SHP77 (cell line): ENCODE results near the gene PLEKHG5.

Experiments used
- DNase-seq, 2 experiments: peaks; one replicate each; lab custom pipeline; 2025; lab: John Stamatoyannopoulos, UW

PLEKHG5 gene

DNA sequence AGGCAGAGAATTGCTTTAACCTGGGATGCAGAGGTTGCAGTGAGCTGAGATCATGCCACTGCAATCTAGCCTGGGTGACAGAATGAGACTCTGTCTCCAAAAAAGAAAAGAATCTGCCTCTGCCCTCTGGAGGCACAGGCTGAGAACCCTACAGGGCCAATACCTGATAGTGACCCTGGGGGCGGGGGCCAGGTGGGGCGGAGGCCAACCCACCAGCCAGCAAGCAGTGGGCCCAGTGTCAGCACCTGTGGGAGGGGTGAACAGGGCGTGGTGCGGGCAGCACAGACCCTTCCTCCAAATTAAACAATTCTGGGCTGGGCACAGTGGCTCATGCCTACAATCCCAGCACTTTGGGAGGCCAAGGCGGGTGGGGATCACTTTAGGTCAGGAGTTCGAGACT lies 19.0 kb upstream of the PLEKHG5 start:
- DNase-seq = no peak

DNA sequence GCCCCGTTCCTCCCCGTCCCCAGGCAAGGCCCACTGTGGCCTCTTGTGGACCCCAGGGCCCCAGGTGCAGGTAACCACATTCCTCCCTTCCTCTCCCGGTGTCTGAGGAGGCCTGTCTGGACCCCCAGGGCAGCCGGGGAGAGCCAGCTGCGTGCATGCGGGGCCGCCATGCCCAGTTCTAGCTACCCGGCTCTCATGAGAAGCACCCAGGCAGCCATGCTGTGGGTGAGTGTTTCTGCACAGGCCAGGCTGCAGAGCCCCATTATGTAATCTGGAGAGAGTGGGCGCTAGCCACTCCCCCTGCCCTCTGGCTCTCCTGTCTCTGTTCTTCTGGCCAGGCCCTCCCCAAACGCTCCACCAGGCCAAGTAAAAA lies 18.4 kb upstream of the PLEKHG5 start:
- DNase-seq = no peak

DNA sequence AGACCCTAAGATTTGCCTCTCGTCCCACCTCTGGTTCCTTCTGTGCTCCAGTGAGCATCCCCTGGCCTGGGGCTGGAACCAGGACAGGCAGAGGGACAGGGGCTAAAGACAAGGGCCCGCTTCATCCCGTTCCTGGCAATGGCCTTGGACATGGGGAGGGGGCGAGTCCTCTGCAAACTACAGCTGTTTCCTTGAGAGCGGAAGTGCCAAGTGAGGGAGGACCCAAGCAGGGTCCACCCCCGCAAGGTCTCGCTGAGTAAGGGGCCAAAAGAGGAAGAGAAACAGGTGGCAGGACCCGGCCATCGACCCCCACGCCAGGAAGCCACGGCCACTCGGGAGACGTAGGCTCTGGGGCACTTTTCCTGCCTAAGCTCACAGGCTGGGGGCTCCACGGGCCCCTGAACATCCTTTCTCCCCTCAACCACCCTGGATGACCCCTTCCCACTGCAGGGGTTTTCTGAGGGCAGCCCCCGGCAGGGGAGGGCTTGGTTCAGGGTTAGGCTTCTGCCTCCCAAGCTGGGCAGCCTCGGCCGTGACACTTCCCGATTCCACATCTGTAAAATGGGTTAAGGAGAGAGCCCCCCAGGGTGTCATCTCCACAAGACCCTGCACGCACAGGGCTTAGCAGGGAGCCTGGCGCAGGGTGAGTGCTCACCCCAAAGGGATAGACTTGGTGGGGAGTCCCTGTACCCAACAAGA lies 17.9 kb upstream of the PLEKHG5 start:
- DNase-seq = no peak

DNA sequence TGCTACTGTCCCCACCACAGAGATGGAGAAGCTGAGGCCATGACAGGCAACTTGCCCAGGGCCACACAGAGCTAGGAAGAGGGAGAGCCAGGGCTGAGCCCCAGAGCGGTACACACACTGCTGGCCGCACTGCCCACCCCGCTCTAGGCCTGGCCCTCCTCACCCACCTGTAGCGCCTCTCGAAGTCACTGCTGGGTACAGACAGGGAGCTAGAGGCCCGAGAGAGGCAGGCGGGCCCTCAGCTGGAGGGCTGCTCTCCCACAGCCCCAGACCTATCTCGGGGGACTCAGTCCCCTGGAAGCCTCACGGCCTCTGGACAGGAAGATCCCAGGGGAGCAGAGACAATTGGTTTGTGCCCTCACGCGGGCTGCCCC lies 17.3 kb upstream of the PLEKHG5 start:
- no peak for DNase-seq

DNA sequence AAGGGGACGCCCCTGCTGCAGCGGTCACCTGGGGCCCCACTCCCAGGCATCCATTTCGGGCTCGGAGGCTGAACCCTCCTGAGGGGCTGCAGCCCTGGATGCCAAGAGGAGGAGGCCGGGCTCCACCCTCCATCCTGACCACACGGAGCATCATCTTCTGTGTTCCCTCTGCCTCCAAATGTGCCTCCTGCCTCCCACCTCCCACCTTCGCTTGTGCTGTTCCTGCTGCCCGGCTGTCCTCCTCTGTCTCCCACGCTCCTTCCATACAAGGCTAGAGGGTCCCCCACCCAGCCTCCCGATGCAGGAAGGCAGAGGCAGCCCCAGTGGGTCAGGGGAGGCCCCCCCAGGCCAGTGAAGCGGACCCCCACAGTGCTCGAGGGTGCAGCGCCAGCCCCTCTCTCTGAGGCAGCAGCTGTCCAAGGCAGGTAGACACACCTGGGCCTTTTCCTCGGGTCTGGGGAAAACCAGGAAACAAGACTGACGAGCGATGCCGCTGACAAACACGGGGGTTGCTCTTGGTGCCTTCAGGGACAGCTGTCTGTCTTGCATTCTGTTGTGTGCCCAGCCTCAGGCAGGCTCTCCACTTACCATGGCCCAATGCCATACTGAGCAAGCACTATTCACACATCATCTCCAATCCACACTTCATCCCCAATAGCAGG lies 16.8 kb upstream of the PLEKHG5 start:
- DNase-seq = peak; percentile 28 to 31

DNA sequence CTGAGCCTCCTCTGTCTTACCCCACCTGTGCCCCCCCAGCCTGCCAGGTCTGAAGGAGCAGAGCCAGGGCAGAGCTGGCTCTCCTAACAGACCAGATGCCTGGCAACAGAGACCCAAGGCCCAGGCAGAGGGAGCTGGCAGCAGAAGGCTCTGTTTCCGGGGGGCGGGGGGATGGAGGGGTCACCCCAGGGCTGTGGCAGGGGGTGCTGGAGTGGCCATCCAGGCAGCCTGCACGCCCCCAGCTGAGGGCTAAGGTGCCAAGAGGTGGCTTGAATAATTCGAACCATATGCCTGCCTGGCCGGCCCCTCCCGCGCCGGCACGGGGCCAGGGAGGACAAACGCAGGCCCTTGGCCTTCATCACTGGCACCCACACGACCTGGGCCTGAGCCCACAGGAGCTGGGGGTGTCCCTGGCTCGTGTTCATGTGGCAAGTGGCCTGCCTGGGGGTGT lies 16.0 kb upstream of the PLEKHG5 start:
- no peak for DNase-seq

DNA sequence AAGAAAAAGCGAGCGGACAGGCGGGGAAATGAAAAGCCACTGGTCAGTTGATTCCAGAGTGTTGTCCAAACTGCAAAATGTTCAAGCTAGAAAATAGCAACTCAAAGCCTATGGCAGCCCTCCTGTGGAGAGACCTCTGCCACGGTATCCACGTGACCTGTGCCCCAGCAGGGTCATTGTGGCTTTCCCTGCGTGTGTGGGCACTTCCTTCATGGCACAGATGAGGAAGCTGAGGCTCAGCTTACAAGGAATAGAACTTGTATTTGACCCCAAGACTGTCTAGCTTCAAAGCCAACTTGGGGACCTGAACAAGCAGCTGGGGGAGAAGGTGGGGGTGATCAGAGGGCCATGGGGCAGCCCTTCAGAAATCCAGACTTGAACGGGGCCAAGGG lies 15.6 kb upstream of the PLEKHG5 start:
- no peak for DNase-seq

DNA sequence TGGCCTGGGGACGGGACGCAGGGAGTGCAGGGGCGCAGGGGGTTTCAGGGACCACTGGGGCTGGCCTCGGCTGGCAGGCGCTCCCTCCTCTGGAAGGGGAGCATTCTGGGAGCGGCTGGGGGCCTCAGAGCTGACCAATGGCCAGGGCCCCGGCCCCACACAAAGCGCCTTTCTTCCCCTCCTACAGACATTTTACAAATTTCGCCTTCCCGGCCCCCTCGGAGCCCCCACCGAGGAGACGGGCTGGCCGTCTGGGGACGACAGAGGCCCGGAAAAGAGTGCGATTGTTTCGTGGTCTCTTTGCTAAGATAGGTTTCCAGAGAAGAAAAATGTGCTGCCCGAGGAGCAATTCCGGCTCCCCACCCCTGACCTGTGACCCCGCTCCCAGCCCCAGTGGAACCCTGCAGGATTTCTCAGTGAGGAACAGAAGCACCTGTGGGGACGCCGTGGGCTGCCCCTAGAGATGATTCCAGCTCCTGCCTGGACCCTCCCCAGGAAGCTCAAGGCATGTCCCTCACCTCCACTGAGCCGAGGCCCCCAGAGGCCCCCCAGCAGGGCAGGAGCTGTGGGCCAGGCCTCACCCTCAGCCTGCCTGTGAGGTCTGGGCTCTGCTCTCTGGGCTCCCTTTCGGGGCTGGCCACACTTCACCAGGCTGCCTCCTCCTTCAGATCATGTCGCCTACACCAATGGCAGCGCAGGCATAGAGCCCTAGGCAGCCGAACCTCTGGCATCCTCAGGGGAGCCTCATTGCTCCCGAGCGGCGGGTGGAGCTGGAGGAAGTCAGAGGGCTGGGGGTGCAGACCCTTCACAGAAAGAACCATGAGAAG lies 15.0 kb upstream of the PLEKHG5 start:
- DNase-seq = no peak

DNA sequence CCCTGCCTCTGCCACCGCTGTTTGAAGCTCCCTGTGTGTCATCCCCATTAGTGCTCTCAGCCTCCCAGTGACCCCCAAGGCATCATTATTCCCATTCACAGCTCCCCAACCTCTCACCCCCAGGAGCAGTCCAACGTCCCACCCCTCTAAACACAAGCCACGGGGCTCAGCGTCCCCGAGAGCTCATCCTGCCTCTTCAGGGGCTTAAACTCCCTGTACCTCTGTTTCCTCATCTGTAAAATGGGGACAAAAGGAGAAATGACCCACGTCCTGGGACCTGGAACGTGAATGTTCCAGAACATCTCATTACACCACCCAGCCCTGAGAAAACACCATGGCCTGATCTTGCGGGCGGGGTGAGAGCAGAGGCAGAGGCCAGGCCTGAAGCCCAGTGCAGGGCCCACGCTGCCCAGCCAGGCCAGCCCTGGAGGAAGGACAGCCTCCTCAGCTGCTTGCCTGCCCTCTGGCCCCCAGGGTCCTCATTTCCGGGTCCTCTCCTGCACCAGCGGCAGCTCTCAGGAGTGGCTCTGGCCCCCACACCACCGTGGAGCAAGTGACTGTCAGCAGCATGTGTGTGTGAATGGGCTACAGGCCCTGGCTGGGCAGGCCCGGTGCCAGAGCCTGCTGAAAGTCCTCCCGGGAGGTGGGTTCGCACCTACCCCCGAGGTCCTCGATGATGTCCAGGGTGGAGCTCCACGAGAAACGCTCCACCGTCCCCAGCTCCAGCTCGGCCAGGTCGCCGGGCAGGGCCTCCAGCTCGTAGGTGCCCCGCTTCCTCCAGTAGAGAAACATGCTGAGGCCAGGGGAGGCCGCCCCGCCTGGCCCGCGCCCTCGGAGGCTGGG lies 14.1 kb upstream of the PLEKHG5 start:
- no peak for DNase-seq

DNA sequence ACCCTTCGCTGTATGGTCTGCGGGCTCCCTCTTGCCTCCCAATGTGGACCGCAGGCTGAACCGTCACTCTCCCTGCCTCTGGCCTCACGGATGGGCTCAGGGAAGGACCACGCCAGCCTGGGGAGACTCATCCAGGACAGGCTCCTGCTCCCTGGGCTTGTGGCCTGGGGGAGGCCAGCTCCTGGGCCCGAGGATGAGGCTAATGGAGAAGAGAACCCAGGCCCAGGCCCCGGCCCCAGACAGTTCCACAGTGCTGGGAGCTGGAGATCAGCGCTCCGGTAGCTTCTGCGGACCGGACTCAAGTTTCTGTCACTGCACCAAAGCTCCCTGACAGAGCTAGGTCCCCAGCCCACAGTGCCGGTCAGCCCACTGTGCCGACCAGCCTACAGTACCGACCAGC lies 13.4 kb upstream of the PLEKHG5 start:
- DNase-seq = no peak

DNA sequence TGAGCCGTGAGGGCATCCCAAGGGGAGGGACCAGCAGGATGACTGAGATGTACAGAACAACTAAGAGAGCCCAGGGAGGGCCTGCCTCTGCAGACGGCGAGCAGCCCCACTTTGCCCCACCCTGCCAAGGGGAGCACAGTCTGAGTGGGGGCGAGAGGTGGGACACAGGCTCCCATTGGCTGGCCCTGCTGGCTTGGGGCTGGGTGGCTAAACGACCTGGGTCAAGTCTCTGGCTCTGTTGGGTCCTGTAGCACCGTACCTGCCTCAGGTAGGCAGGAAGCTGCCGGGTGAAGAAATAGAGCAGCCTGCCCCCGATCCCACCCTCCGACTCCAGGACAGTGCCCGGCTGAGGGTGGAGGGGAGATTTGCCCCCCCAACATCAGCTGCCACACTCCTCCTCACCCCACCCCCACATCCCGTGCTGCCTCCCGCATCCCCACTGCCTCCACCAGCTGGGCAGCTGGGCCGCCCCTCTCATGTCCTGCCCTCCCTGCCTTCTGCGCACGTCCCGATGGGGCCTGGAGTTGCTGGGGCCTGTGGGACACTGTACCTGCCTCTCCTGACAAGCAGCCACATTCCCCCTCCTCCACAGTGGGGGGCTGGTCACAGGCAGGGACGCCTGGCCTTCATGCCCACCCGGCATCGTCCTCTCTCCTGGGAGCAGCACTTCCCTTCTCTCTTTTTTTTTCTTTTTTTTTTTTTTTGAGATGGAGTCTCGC lies 12.6 kb upstream of the PLEKHG5 start:
- DNase-seq = no peak

DNA sequence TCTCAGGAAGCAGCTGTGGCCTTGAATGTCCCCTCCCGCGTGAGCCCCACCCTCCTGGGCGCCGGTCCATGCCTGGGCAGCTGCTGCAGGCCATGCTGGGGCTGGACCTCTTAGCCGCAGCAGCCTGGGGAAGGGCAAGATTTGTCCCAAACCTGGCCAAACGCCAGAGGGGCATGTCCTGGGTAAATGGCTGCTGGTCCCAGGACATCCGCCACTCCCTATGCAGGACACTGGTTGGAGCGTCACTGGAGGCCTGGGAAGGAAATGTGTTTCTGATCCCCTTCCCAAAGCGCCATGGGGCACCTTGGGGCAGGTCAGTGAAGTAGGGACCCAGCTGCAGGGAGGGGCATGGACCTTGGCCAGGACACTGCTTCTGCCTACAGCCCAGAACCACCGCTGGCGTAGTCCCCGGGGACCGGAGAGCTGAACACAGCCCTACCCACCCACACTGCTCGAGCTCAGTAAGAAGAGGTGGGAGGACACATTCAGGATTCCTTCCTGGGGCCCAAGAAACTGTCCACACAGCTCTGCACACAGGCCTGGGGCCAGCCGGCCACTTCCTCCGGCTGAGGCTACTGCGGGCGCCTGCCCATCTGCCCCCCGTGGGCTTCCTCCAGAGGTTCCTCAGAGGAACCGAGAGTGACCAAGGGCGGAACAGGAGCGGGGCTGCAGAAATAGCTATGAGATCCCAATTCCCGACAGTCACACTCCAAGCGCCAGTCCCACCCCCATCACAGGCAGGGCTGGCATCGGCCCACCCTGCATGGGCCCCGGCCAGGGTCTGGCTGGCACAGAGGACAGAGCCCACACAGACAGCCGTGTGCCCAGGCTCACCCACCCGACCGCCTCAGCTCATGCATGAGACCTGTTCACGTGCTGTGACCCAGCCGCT lies 10.8 kb upstream of the PLEKHG5 start:
- no peak for DNase-seq

DNA sequence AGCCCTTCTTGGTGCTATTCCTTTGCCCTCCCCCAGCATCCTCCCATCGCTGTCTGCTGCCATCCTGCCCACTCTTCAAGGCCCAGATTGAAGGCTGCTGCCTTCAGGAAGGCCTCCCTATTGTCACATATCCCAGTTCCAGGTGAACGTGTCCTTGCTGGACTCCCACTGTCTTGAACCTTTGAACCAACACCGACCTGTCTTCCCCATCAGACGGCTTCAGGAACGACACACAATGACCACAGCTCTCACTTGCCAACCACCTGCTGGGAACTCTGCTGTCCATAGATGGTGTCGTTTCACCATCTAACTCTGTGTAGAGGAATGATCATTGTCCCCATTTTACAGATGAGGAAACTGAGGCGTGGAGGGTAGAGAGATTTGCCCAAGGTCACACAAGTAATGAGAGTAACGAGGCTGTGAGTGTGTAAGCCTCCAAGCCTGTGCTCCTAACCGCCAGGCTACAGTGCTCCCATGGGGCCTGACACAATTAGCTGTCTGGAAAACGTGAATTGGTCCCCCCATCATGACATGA lies 9.9 kb upstream of the PLEKHG5 start:
- no peak for DNase-seq

DNA sequence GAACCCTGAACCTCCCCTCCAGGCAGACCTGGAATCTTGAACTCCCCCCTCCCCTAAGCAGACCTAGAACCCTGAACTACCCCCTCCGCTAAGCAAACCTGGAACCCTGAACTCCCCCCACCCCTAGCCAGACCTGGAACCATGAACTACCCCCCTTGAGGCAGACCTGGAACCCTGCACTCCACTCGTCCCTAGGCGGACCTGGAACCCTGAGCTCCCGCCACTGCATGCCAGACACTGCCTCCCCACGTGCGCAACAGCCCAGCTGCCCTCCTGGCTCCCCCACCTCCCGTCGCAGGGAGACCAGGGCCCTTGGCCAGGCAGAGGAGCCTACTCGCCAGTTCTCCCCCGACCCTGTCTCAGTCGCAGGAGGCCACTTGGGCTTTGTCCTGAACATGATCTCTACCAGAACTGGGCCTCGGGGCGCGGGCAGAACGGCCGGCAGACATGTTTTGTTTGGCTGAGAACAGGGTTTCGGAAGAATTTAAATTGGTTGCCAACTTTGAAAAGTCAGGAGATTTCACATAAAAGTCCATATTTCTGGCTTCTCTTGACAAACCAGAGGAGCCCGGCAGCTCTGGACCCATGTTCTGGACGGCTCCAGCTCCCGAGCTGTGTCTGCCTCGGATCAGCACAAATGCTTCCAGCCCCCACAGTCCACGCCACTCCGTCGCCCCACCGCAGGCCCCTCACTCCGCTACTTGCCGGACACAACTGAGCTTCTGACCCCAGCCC lies 9.2 kb upstream of the PLEKHG5 start:
- DNase-seq = no peak

DNA sequence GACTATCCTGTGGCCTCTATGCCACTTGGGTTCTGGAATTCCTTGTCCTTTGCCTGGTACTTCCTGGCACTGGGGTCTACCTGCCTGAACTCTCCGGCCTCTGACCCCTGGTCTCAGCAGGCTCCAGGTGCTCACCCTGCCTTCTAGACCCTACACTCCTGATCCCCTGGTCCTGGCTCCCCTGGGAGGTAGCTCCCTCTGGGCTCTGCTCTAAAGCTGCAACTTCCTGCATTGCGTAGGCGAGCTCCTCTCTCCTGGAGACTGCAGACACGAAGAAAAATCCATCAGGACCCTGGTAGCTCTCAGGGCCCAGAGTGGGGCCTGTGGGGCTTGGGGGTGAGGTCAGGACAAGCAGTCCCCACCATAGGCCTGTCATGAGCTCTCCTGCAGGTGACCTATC lies 7.8 kb upstream of the PLEKHG5 start:
- DNase-seq = no peak

DNA sequence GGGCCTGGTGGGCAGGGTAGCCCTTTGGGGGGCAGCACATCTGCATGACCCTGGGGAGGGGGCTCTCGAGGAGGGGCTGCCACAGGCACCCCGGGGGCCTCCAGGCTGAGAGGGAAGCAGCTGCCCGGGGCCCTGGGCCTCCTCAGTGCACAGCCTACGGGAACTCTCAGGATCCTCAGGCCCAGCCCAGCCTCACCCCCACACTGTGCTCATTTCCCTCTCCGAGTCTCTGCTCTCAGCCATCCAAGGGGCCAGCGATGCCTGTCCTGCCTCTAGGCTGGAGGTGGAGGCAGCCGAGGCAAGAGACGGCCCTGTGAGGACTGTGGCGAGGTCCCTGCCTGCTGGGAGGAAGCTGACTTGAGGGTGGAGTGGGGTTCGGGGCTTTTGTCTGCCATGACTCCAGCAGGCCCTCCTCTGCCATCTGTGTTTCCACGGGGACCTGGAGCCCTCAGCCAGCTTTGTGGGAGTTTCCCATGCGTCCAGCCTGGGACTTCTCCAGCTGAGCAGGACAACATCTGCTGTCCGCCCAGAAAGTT lies 7.2 kb upstream of the PLEKHG5 start:
- no peak for DNase-seq

DNA sequence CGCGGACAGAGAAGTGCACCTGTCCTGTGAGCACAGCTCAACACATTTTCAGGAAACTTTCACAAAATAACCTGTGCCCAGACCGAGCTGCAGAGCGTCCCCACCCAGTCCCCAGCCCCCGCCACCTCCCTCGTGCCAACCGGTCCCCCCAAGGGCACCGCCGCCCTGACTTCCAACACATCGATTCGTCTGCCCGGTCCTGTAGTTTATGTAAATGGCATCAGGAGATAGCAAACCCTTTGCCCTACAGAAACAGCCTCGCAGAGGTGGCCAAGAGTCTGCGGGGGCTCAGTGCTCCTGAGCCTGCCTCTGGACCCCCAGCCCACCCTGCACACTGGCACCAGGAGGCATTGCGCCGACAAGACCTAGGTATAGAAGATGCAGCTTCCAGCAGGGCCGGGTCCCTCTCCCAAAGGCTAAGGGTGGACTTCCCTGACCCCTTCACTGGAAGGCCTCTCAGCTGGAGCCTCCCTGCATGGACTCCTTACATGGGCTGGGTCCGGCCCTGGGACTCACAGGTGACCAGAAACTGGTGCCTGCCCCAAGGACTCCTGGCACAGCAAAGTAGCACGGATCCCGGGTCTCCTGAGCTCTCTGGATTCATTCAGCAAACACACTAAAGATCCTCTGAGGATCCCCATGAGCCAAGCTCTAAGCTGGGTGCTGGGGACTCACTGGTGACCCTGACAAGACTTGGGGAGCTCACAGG lies 6.6 kb upstream of the PLEKHG5 start:
- DNase-seq = no peak

DNA sequence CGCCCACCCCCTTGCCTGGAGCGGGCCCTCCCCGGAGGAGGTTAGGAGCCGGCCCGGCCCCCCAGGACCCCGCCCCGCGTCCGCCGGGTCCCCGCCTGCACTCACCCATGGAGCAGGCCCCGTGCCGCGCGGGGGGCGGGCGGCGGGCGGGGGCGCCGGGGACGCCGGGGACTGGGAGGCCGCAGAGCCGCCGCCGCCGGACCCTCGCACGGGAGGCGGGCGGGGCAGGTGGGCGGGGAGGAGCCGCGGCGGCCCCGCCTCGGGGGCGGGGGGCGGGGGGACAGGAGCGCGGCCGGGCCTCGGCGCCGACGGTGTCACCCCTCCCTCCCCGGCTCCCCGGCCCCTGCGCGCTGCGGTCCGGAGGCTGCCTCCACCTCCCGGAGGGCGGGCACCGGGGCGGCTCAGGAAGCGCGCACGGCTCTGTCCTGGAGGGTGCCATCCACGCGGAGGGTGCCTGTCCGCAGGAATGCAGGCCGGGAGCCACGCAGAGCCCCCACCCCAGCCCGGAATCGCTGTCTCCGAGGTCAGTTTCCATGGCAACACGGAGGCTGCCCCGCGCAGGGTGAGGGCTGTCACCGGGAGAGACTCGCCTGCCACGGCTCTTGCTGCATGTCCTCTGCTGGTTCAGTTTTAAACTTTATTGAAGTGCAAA lies 5.9 kb upstream of the PLEKHG5 start:
- DNase-seq = no peak
